SU-DHL-6 (cell line): ENCODE data around the gene BHLHE23.

Source experiments
- H2AFZ ChIP-seq: fragments of 200-600 bp; sonication (generic); 2 replicates; pipeline ENCODE4 v1.6.1; 2014; ENCODE audit warnings: low read depth, mild to moderate bottlenecking, moderate library complexity, mixed read lengths, antibody characterized with exemption, low read length; ENCODE audit not compliant: severe bottlenecking
- H3F3A ChIP-seq: fragments of 200-600 bp; shearing (Covaris generic); 2 replicates; pipeline ENCODE4 v1.6.0; 2016; ENCODE audit warnings: antibody characterized with exemption, mild to moderate bottlenecking; ENCODE audit not compliant: insufficient read depth
- H3K27ac ChIP-seq: fragments of 200-600 bp; sonication (generic); 2 replicates; pipeline ENCODE4 v1.5.1; 2016; ENCODE audit warnings: low read depth, mild to moderate bottlenecking, low read length, moderate library complexity, mixed read lengths
- H3K27me3 ChIP-seq: fragments of 200-600 bp; sonication (generic), shearing (Covaris generic); 2 replicates; pipeline ENCODE4 v1.6.0; 2014; ENCODE audit warnings: mild to moderate bottlenecking, low read length
- H3K36me3 ChIP-seq: fragments of 200-600 bp; sonication (generic); 2 replicates; pipeline ENCODE4 v1.6.1; 2014; ENCODE audit warnings: mild to moderate bottlenecking, low read length, mixed read lengths
- H3K4me2 ChIP-seq: fragments of 300-600, 200-600 bp; shearing (Covaris generic), sonication (generic); 2 replicates; pipeline ENCODE4 v1.6.0; 2014; ENCODE audit warnings: low read length, low read depth, mild to moderate bottlenecking; ENCODE audit not compliant: poor library complexity, severe bottlenecking
- H3K4me3 ChIP-seq: fragments of 200-600 bp; sonication (generic); 2 replicates; pipeline ENCODE4 v1.5.1; 2014; ENCODE audit warnings: antibody characterized with exemption, low read length, mild to moderate bottlenecking, mixed read lengths; ENCODE audit not compliant: insufficient read depth, poor library complexity, severe bottlenecking
- H3K79me2 ChIP-seq: fragments of 200-600 bp; sonication (generic); 2 replicates; pipeline ENCODE4 v1.6.1; 2014; ENCODE audit warnings: mild to moderate bottlenecking, low read length, moderate library complexity; ENCODE audit not compliant: insufficient read depth
- H3K9ac ChIP-seq: fragments of 200-600 bp; sonication (generic); 2 replicates; pipeline ENCODE4 v1.7.0; 2014; ENCODE audit warnings: mild to moderate bottlenecking, low read length
- H3K9me2 ChIP-seq: fragments of 200-600 bp; sonication (generic); replicated peaks from 2 replicates; pipeline ENCODE4 v1.6.1; 2014; ENCODE audit warnings: low read length; ENCODE audit not compliant: insufficient read depth
- H3K9me3 ChIP-seq: fragments of 200-600 bp; sonication (generic); 2 replicates; pipeline ENCODE4 v1.6.1; 2014; ENCODE audit warnings: low read length, mixed read lengths; ENCODE audit not compliant: insufficient read depth
- H4K20me1 ChIP-seq: fragments of 200-600 bp; sonication (generic); 2 replicates; pipeline ENCODE4 v1.6.1; 2014; ENCODE audit warnings: low read depth, mild to moderate bottlenecking, antibody characterized with exemption, low read length, moderate library complexity, mixed read lengths
- CTCF ChIP-seq: fragments of 200-600 bp; sonication (generic); IDR thresholded peaks from one replicate; pipeline ENCODE4 v1.5.1; 2017; ENCODE audit warnings: antibody characterized with exemption, mild to moderate bottlenecking, low read length, moderate library complexity; ENCODE audit not compliant: insufficient read depth, poor library complexity, severe bottlenecking
- EZH2phosphoT487 ChIP-seq: fragments of 200-600 bp; sonication (generic), shearing (Covaris generic); conservative IDR thresholded peaks from 2 replicates; pipeline ENCODE4 v1.6.1; 2018; ENCODE audit warnings: mild to moderate bottlenecking, antibody characterized with exemption, low read length, moderate library complexity, mixed read lengths

Gene BHLHE23

GRCh38 chr20:63003546-63003945 lies 3.2 kb downstream of the BHLHE23 start:
- H4K20me1 ChIP-seq = no peaks in the 10 kb centered on the region
- no peaks in the 10 kb centered on the region for H3K9me2 ChIP-seq
- H3K4me2 ChIP-seq = no peak overlapping the region
- H3K27me3 ChIP-seq = no peaks in the 10 kb centered on the region
- TF ChIP-seq CTCF (no peak), EZH2phosphoT487 (no peak)
- no peaks in the 10 kb centered on the region for H3K9me3 ChIP-seq
- H3K79me2 ChIP-seq = no peaks in the 10 kb centered on the region
- H3K27ac ChIP-seq = no peak overlapping the region
- H3K36me3 ChIP-seq = no peaks in the 10 kb centered on the region
- no peaks in the 10 kb centered on the region for H3F3A ChIP-seq
- H3K9ac ChIP-seq = no peak overlapping the region
- H2AFZ ChIP-seq = no peak overlapping the region
- no peak overlapping the region for H3K4me3 ChIP-seq

GRCh38 chr20:63002511-63002910 lies 4.3 kb downstream of the BHLHE23 start:
- Histone ChIP-seq H3K9me3 (no peaks in the 10 kb centered on the region), H3K9ac (no peak overlapping the region), H3K9me2 (no peaks in the 10 kb centered on the region), H3K27ac (no peak overlapping the region), H3K4me2 (no peak overlapping the region), H3F3A (no peaks in the 10 kb centered on the region), H3K79me2 (no peaks in the 10 kb centered on the region), H3K4me3 (no peak overlapping the region), H3K36me3 (no peaks in the 10 kb centered on the region), H3K27me3 (no peaks in the 10 kb centered on the region), H4K20me1 (no peaks in the 10 kb centered on the region), H2AFZ (no peak overlapping the region)
- TF ChIP-seq EZH2phosphoT487 (no peak), CTCF (no peak)

- no peaks in the 10 kb centered on the region for H3F3A ChIP-seq
- no peak for TF ChIP-seq CTCF
- TF ChIP-seq EZH2phosphoT487 = no peak
Observed at GRCh38 chr20:63000958-63001357, 5.8 kb downstream of the BHLHE23 start.

GRCh38 chr20:63000036-63000435 lies 6.7 kb downstream of the BHLHE23 start:
- H3K9me3 ChIP-seq = no peaks in the 10 kb centered on the region
- no peak overlapping the region for H3K9ac ChIP-seq
- TF ChIP-seq CTCF (no peak), EZH2phosphoT487 (no peak)
- no peaks in the 10 kb centered on the region for H4K20me1 ChIP-seq
- H2AFZ ChIP-seq = no peak overlapping the region
- no peaks in the 10 kb centered on the region for H3K79me2 ChIP-seq
- H3K27me3 ChIP-seq = no peaks in the 10 kb centered on the region
- no peak overlapping the region for H3K27ac ChIP-seq
- H3K4me2 ChIP-seq = no peak overlapping the region
- H3K36me3 ChIP-seq = no peaks in the 10 kb centered on the region
- H3F3A ChIP-seq = no peaks in the 10 kb centered on the region
- no peaks in the 10 kb centered on the region for H3K9me2 ChIP-seq
- no peak overlapping the region for H3K4me3 ChIP-seq

More at GRCh38 chr20:63000958-63001357, 5.8 kb downstream of the BHLHE23 start:
- Histone ChIP-seq H2AFZ (no peak overlapping the region), H3K9ac (no peak overlapping the region), H3K9me2 (no peaks in the 10 kb centered on the region), H3K27me3 (no peaks in the 10 kb centered on the region), H3K27ac (no peak overlapping the region), H3K79me2 (no peaks in the 10 kb centered on the region), H3K4me2 (no peak overlapping the region), H3K4me3 (no peak overlapping the region), H4K20me1 (no peaks in the 10 kb centered on the region), H3K36me3 (no peaks in the 10 kb centered on the region), H3K9me3 (no peaks in the 10 kb centered on the region)
